Mucosa of rectum (tissue), 2 donors: ENCODE measurements around the gene DAND5.
A peak's percentile ranks its signal among the peaks of the same experiment; 100 is the strongest.

Source experiments
- H3K27ac ChIP-seq, 2 donors: one replicate each; pipeline ENCODE4 v1.7.0; 2013; ENCODE audit warnings: inconsistent platforms in 2 of 2, low read depth in 2 of 2, low read length in 2 of 2
- H3K27me3 ChIP-seq, 2 donors: one replicate each; pipeline ENCODE4 v1.7.0; 2013; ENCODE audit warnings: low read length in 2 of 2; ENCODE audit not compliant: control insufficient read depth in 2 of 2, insufficient read depth in 2 of 2
- H3K36me3 ChIP-seq, 2 donors: one replicate each; pipeline ENCODE4 v1.7.0; 2013; ENCODE audit warnings: low read length in 2 of 2; ENCODE audit not compliant: control insufficient read depth in 2 of 2, insufficient read depth in 2 of 2
- H3K4me1 ChIP-seq, 2 donors: one replicate each; pipeline ENCODE4 v1.7.0; 2013; ENCODE audit warnings: low read length in 2 of 2, mild to moderate bottlenecking in 1 of 2; ENCODE audit not compliant: control insufficient read depth in 2 of 2, insufficient read depth in 2 of 2
- H3K4me3 ChIP-seq, 2 donors: one replicate each; pipeline ENCODE4 v1.7.0; 2013; ENCODE audit warnings: low read length in 2 of 2
- H3K9ac ChIP-seq, 2 donors: one replicate each; pipeline ENCODE4 v1.7.0; 2013; ENCODE audit warnings: low read length in 2 of 2, low read depth in 1 of 2, mild to moderate bottlenecking in 1 of 2
- H3K9me3 ChIP-seq, 2 donors: one replicate each; pipeline ENCODE4 v1.7.0; 2013; ENCODE audit warnings: low read length in 2 of 2; ENCODE audit not compliant: control insufficient read depth in 2 of 2
- donor health status: healthy.
- donor health status: Normal muscosa, but diverticular disease.

DAND5 gene

DNA sequence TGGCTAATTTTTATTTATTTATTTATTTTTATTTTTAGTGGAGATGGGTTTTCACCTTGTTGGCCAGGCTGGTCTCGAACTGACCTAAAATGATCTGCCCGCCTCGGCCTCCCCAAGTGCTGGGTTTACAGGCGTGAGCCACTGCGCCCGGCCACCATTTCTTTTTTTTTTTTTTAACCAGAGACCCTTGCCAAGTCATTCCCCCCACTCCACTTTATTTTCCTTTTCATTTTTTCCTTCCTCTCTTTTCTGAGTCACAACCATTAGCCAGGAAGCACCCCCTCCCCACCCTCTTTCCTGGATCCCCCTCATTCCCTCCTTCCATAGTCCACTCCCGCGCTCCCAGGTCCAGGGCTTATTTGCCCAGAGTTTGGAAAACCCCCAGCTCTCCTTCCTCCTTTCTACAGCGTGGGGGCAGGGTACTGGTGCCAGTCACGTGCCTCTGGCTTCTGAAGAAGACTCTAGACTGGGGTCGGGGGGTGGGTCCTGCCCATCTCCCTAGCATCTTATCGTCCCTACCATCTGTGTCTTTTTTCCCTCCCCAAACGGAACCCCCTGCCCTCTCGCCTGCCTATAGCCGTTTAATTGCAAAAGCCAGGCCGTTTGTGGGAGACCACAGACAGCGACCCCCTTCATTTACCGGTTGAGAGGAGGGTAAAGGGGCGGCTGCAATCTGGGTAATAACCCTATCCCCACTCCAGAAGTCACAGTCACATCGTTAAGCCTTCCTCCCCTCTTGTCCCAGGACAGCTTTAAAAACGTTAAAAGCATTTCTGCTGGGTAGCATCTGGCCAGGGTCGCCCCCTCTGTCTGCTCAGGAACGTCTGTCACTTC, 32.1 kb upstream of the DAND5 start:
- Histone ChIP-seq H3K9ac (peak overlapping the region; percentile 48 to 52), H3K4me1 (peaks cover 32 to 35% of the 10 kb centered on the region in 2 donors), H3K27me3 (no peaks in the 10 kb centered on the region)

DNA sequence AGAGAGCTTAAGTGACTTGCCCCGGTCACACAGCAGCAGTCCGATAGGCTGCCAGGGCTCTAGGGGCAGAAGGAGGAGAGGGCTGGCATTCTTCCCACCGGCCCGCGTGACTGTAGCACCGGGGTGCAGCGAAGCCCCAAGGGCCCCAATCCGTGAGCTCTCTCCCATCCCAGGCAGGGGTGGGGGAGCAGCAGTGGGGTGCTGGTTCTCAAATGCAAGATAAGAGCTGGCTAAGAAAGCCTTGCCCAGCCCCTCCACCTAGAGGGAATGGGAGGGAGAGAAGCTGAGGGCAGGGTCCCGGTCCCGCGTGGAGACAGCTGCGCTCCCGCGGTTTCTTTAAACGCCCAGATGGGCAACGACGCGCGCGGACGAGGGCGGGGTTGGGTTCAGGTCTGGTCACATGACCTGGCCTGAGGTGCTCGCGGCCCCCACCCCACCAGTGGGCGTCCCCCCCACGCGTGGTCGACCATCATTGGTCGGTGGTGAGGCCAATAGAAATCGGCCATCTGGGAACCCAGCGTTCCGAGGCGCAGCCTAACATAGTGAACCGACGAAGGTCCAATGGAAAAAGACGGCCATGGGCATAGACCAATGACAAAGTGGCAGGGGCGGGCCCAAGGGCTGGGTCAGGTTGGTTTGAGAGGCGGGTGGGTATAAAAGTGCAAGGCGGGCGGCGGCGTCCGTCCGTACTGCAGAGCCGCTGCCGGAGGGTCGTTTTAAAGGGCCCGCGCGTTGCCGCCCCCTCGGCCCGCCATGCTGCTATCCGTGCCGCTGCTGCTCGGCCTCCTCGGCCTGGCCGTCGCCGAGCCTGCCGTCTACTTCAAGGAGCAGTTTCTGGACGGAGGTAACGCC, 31.2 kb upstream of the DAND5 start, which contains the start of gene CALR:
Gene CALR, plus strand, starts transcription at position 683 of the 852 bp plus-strand sequence. Its CDS starts 71 bp downstream, at position 754.
- Histone ChIP-seq H3K4me1 (peaks cover 25 to 27% of the 10 kb centered on the region in 2 donors), H3K27me3 (no peaks in the 10 kb centered on the region), H3K27ac (peak within 1 kb of the TSS; percentile 91 to 93), H3K36me3 (peaks cover 22 to 31% of the 10 kb centered on the region in 2 donors), H3K4me3 (peak within 1 kb of the TSS; percentile 87 to 98), H3K9ac (peak within 1 kb of the TSS; percentile 95 to 97), H3K9me3 (no peaks in the 10 kb centered on the region)

More for the DNA sequence above, 32.1 kb upstream of the DAND5 start:
- H3K9me3 ChIP-seq: no peaks in the 10 kb centered on the region
- peak overlapping the region; percentile 60 to 74 for H3K4me3 ChIP-seq
- H3K27ac ChIP-seq: peak overlapping the region; percentile 6 to 68
- peaks cover 21 to 24% of the 10 kb centered on the region in 2 donors for H3K36me3 ChIP-seq

DNA sequence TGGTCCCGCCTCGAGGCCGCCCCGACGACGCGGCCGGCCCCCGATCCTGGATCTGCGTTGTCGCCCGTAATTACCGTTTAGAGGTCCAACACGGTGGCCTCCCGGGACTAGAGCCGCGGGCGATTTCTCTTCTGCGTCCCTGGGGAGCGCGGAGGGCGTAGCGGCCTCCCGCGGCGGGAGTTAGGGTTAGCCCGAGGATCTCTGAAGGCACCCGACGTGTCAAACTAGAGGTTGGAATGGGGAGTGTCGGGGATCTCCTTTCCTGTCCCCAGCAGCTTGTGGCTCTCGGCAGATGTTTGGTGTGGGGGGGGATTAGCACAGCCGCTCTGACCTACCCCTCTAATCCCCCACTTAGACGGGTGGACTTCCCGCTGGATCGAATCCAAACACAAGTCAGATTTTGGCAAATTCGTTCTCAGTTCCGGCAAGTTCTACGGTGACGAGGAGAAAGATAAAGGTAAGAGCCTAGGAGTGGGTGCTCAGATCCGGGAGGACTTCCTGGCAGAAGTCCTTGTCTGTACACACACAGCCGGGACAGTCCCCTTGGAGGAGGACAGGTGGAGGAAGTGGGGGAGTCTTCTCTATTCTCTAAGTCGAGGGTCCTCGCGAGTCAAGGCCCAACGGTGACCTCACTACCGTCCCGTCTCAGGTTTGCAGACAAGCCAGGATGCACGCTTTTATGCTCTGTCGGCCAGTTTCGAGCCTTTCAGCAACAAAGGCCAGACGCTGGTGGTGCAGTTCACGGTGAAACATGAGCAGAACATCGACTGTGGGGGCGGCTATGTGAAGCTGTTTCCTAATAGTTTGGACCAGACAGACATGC, 30.4 kb upstream of the DAND5 start:
- Histone ChIP-seq H3K4me3 (peak overlapping the region; percentile 87 to 98), H3K36me3 (peaks cover 29 to 38% of the 10 kb centered on the region in 2 donors), H3K9me3 (no peaks in the 10 kb centered on the region), H3K27ac (peak overlapping the region; percentile 91 to 93), H3K9ac (peak overlapping the region; percentile 95 to 97), H3K27me3 (no peaks in the 10 kb centered on the region), H3K4me1 (peaks cover 25 to 31% of the 10 kb centered on the region in 2 donors)

DNA sequence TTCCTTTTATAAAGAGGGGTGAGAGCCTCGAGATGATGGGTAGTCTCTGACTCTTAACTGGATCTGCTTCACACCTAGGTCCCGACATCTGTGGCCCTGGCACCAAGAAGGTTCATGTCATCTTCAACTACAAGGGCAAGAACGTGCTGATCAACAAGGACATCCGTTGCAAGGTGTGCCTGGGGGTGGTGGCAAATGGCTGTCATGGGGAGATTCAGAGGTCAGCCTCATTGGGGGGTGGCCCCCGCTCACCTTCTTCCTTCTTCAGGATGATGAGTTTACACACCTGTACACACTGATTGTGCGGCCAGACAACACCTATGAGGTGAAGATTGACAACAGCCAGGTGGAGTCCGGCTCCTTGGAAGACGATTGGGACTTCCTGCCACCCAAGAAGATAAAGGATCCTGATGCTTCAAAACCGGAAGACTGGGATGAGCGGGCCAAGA, 29.4 kb upstream of the DAND5 start:
- peaks cover 36 to 43% of the 10 kb centered on the region in 2 donors for H3K36me3 ChIP-seq
- no peaks in the 10 kb centered on the region for H3K27me3 ChIP-seq
- peak overlapping the region; percentile 87 to 98 for H3K4me3 ChIP-seq
- H3K9me3 ChIP-seq: no peaks in the 10 kb centered on the region
- H3K9ac ChIP-seq: peak overlapping the region; percentile 95 to 97
- peaks cover 25 to 31% of the 10 kb centered on the region in 2 donors for H3K4me1 ChIP-seq
- no peak overlapping the region for H3K27ac ChIP-seq

DNA sequence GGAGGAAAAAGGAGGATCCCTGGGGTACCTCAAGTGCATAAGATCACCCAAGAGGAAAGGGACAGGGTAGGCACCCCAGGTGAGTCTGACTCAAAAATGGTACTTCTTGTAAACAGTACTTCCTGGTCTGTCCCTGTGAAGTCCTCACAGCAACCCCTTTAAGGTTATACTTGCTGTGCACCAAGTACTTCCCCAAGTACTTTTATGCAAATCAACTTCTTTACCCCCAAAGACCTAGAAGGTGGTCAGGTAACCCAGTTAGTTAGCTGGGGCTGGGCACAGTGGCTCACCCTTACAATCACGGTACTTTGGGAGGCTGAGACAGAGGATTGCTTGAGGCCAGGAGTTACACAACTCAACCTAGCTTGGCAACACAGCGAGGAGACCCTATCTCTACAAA, 28.5 kb upstream of the DAND5 start:
- H3K27me3 ChIP-seq: no peaks in the 10 kb centered on the region
- H3K4me1 ChIP-seq: peaks cover 25 to 31% of the 10 kb centered on the region in 2 donors
- no peaks in the 10 kb centered on the region for H3K9me3 ChIP-seq
- no peak overlapping the region for H3K9ac ChIP-seq
- peak overlapping the region in 1 of 2 donors; percentile 98 for H3K4me3 ChIP-seq
- H3K36me3 ChIP-seq: peaks cover 36 to 43% of the 10 kb centered on the region in 2 donors
- no peak overlapping the region for H3K27ac ChIP-seq

DNA sequence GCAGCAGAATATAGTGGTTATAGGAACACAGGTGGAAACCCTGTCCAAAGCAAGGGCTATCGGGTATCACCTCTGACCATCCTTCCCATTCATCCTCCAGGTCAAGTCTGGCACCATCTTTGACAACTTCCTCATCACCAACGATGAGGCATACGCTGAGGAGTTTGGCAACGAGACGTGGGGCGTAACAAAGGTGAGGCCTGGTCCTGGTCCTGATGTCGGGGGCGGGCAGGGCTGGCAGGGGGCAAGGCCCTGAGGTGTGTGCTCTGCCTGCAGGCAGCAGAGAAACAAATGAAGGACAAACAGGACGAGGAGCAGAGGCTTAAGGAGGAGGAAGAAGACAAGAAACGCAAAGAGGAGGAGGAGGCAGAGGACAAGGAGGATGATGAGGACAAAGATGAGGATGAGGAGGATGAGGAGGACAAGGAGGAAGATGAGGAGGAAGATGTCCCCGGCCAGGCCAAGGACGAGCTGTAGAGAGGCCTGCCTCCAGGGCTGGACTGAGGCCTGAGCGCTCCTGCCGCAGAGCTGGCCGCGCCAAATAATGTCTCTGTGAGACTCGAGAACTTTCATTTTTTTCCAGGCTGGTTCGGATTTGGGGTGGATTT, 25.8 kb upstream of the DAND5 start:
- H3K27ac ChIP-seq: no peak overlapping the region
- H3K4me1 ChIP-seq: peaks cover 24 to 32% of the 10 kb centered on the region in 2 donors
- no peaks in the 10 kb centered on the region for H3K9me3 ChIP-seq
- no peaks in the 10 kb centered on the region for H3K27me3 ChIP-seq
- H3K36me3 ChIP-seq: peaks cover 46 to 54% of the 10 kb centered on the region in 2 donors
- H3K4me3 ChIP-seq: no peak overlapping the region
- no peak overlapping the region for H3K9ac ChIP-seq

DNA sequence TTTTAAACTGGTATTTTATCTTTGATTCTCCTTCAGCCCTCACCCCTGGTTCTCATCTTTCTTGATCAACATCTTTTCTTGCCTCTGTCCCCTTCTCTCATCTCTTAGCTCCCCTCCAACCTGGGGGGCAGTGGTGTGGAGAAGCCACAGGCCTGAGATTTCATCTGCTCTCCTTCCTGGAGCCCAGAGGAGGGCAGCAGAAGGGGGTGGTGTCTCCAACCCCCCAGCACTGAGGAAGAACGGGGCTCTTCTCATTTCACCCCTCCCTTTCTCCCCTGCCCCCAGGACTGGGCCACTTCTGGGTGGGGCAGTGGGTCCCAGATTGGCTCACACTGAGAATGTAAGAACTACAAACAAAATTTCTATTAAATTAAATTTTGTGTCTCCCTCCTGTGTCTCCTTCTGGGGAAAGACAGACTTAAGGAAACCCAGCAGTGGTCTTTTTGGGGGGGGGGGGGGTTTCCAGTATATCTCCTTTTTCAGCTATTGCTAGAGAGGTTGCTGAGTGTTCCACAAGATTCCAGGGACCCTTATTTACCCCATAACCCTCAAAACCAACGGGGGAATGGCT, 25.2 kb upstream of the DAND5 start:
- peaks cover 52 to 60% of the 10 kb centered on the region in 2 donors for H3K36me3 ChIP-seq
- peaks cover 22 to 30% of the 10 kb centered on the region in 2 donors for H3K4me1 ChIP-seq
- H3K9ac ChIP-seq: no peak overlapping the region
- no peaks in the 10 kb centered on the region for H3K9me3 ChIP-seq
- no peak overlapping the region for H3K4me3 ChIP-seq
- no peak overlapping the region for H3K27ac ChIP-seq
- no peaks in the 10 kb centered on the region for H3K27me3 ChIP-seq

DNA sequence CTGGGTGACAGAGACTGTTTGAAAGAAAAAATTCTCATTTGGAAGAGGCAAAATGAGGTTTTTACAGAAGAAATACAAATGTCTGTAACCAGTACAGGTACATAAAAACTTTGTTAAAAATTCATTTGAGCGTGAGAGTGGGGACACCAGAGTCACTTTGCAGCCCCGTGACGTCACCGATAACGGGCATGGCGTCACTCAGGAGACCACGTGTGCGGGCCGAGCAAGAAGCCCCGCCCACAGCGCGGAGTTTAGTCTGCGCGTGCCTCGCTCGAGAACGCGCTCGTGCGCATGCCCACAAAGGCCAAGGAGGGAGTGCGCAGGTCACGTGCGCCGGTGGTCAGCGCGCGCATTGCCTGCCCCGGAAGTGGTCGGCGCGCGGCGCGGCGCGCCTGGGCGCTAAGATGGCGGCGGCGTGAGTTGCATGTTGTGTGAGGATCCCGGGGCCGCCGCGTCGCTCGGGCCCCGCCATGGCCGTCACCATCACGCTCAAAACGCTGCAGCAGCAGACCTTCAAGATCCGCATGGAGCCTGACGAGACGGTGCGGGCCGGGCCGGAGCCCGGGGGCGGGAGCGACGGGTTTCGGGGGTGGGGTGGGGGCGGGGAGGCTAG, 23.8 kb upstream of the DAND5 start, which contains the start of gene RAD23A:
Gene RAD23A, plus strand, starts transcription at position 384 of the 613 bp plus-strand sequence. Its CDS starts 87 bp downstream, at position 471.
- Histone ChIP-seq H3K4me3 (peak within 1 kb of the TSS; percentile 77 to 94), H3K4me1 (peaks cover 8 to 20% of the 10 kb centered on the region in 2 donors), H3K9me3 (no peaks in the 10 kb centered on the region), H3K27me3 (no peaks in the 10 kb centered on the region), H3K36me3 (peaks cover 51 to 62% of the 10 kb centered on the region in 2 donors), H3K9ac (peak within 1 kb of the TSS; percentile 76), H3K27ac (peak within 1 kb of the TSS; percentile 87 to 89)
